GM23248 (cell line): ENCODE data around the gene CSRP1.

Experiments used
- EZH2 ChIP-seq: fragments of 200-600 bp; sonication (generic); IDR thresholded peaks from 2 replicates; pipeline ENCODE4 v1.6.1; 2018; ENCODE audit warnings: antibody characterized with exemption, mild to moderate bottlenecking; ENCODE audit not compliant: insufficient read depth, poor library complexity, severe bottlenecking
- EZH2phosphoT487 ChIP-seq: fragments of 200-600 bp; sonication (generic); IDR thresholded peaks from 2 replicates; pipeline ENCODE4 v1.6.1; 2018; ENCODE audit warnings: antibody characterized with exemption, moderate library complexity, mild to moderate bottlenecking, low read depth; ENCODE audit not compliant: insufficient read depth

DNA sequence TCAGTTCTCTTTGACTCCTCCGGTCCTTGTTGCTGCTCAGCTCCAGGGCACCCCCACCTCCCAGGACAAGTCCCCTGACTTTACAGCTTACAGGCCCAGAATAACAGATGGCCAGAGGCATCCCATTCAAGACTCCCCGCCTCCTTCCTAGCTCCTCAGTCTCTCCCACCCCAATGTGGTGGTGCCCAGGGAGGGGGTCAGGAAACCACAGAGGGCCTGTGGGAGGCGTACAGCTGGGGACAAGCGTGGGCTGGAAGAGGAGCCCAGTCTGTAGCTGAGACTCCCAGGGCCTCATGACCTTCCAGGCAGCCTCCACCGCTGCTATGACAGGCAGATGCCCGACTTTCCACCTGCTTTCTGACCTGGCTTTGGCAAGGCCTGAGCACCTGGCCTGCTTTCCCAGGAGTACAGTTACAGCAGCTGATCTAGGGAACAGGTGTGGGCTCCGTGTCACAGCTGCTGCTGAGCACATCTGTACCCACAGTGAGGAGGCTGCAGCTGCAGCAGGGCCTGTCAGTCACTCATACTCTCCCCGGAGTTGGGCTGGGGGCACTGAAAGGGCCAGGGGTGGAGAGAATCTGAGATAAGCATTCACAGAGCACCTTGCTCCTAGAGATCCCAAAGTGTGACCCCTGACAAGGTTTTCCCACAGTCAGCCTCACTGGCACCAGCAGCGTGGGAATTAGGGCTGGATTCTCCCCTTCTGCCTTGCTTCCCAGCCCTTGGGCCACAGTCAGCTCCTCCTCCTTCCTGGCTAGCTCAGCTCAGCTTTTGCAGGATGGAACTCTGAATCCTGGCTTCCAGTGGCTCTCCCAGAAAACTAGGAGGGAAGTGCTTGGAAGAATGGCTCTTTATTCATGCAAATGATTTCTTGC lies 24.9 kb upstream of the CSRP1 start:
- TF ChIP-seq EZH2, result no peak
- TF ChIP-seq EZH2phosphoT487, result no peak
